GM23338 (cell line): Measurements from ENCODE around the gene ZNF723. TPM values are rescaled to one million over a fixed set of nuclear protein-coding genes. Genes with fewer than 3 reads are reported as not detected.

Experiments
- EZH2 ChIP-seq: fragments of 200-600 bp; sonication (generic); IDR thresholded peaks from one replicate; pipeline ENCODE4 v1.8.0; 2017; ENCODE audit warnings: antibody characterized with exemption, mild to moderate bottlenecking, low read depth; ENCODE audit not compliant: unreplicated experiment
- EZH2phosphoT487 ChIP-seq: fragments of 200-600 bp; sonication (generic); IDR thresholded peaks from one replicate; pipeline ENCODE4 v1.8.1; 2018; ENCODE audit warnings: antibody characterized with exemption; ENCODE audit not compliant: unreplicated experiment
- JUNB ChIP-seq: IDR thresholded peaks from one replicate; pipeline ENCODE4 v1.6.1; 2016; ENCODE audit warnings: antibody characterized with exemption; ENCODE audit not compliant: unreplicated experiment
- NANOG ChIP-seq: IDR thresholded peaks from 2 replicates; pipeline ENCODE4 v1.6.1; 2016; ENCODE audit warnings: antibody characterized with exemption, borderline replicate concordance
- POLR2AphosphoS5 ChIP-seq: IDR thresholded peaks from 2 replicates; pipeline ENCODE4 v1.6.1; 2016; ENCODE audit warnings: antibody characterized with exemption, low read depth
- REST ChIP-seq: IDR thresholded peaks from one replicate; pipeline ENCODE4 v1.6.1; 2018; ENCODE audit warnings: antibody characterized with exemption; ENCODE audit not compliant: unreplicated experiment
- STAT1 ChIP-seq: IDR thresholded peaks from one replicate; pipeline ENCODE4 v1.6.1; 2016; ENCODE audit warnings: antibody characterized with exemption; ENCODE audit not compliant: unreplicated experiment
- ZNF114 ChIP-seq: fragments of 250-450 bp; sonication (Bioruptor Pico); IDR thresholded peaks from 2 replicates; pipeline ENCODE4 v1.5.0; 2020; ENCODE audit warnings: mild to moderate bottlenecking, moderate library complexity
- ZNF331 ChIP-seq: fragments of 250-450 bp; sonication (Bioruptor Pico); IDR thresholded peaks from 2 replicates; pipeline ENCODE4 v1.5.0; 2020; ENCODE audit warnings: low read depth, mild to moderate bottlenecking, moderate library complexity
- polyA plus RNA-seq: library from polyadenylated mRNA; unstranded; fragments of >200 nt; fragmentation: Nextera tagmentation; extraction: Ambion mirVana; gene quantifications from 2 replicates; pipeline ENCODE4 v1.2.1, GENCODE V29; 2016
- total RNA-seq: library from RNA; depleted of rRNA; stranded (reverse); fragments of >200 nt; shearing (Covaris generic); gene quantifications from 2 replicates; pipeline ENCODE4 v1.2.3, GENCODE V29; 2014
- TF ChIP-seq, protein P1 (sequence below): fragments of 250-450 bp; sonication (Bioruptor Pico); IDR thresholded peaks from 2 replicates; pipeline ENCODE4 v1.5.0; 2020; ENCODE audit warnings: mild to moderate bottlenecking, moderate library complexity
- TF ChIP-seq, protein P2 (sequence below), 2 experiments: fragments of 200-600 bp in 1 of 2; sonication (generic) in 1 of 2; conservative IDR thresholded peaks; 2 replicates each; pipeline versions ENCODE4 v1.5.1 to v1.6.1; 2016 to 2017; ENCODE audit warnings: antibody characterized with exemption in 2 of 2, low read depth in 2 of 2, mild to moderate bottlenecking in 2 of 2, moderate library complexity in 1 of 2

ZNF723 gene
- total and polyA plus RNA-seq, 2 experiments from 2014 or later, result 0.29 to 0.59 TPM

DNA sequence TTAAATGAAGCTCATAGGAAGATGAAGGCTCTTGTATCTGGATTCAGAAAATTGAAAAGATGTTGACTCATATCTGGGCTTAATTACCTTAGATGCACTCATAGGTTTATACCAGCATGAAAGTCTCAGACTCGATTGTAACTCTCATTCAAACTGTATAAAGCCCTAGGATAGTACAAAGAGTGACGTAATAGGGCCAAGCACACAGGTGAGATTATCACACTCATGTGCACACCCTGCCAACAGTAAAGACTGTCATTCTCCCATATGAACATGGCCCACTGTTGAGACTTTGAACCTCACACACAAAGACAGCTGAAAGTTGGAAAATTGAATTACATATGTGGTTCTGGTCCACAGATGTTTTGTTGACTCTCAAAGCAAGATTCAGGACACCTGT, 18.0 kb upstream of the ZNF723 start (continued):
- TF ChIP-seq, protein P1, sequence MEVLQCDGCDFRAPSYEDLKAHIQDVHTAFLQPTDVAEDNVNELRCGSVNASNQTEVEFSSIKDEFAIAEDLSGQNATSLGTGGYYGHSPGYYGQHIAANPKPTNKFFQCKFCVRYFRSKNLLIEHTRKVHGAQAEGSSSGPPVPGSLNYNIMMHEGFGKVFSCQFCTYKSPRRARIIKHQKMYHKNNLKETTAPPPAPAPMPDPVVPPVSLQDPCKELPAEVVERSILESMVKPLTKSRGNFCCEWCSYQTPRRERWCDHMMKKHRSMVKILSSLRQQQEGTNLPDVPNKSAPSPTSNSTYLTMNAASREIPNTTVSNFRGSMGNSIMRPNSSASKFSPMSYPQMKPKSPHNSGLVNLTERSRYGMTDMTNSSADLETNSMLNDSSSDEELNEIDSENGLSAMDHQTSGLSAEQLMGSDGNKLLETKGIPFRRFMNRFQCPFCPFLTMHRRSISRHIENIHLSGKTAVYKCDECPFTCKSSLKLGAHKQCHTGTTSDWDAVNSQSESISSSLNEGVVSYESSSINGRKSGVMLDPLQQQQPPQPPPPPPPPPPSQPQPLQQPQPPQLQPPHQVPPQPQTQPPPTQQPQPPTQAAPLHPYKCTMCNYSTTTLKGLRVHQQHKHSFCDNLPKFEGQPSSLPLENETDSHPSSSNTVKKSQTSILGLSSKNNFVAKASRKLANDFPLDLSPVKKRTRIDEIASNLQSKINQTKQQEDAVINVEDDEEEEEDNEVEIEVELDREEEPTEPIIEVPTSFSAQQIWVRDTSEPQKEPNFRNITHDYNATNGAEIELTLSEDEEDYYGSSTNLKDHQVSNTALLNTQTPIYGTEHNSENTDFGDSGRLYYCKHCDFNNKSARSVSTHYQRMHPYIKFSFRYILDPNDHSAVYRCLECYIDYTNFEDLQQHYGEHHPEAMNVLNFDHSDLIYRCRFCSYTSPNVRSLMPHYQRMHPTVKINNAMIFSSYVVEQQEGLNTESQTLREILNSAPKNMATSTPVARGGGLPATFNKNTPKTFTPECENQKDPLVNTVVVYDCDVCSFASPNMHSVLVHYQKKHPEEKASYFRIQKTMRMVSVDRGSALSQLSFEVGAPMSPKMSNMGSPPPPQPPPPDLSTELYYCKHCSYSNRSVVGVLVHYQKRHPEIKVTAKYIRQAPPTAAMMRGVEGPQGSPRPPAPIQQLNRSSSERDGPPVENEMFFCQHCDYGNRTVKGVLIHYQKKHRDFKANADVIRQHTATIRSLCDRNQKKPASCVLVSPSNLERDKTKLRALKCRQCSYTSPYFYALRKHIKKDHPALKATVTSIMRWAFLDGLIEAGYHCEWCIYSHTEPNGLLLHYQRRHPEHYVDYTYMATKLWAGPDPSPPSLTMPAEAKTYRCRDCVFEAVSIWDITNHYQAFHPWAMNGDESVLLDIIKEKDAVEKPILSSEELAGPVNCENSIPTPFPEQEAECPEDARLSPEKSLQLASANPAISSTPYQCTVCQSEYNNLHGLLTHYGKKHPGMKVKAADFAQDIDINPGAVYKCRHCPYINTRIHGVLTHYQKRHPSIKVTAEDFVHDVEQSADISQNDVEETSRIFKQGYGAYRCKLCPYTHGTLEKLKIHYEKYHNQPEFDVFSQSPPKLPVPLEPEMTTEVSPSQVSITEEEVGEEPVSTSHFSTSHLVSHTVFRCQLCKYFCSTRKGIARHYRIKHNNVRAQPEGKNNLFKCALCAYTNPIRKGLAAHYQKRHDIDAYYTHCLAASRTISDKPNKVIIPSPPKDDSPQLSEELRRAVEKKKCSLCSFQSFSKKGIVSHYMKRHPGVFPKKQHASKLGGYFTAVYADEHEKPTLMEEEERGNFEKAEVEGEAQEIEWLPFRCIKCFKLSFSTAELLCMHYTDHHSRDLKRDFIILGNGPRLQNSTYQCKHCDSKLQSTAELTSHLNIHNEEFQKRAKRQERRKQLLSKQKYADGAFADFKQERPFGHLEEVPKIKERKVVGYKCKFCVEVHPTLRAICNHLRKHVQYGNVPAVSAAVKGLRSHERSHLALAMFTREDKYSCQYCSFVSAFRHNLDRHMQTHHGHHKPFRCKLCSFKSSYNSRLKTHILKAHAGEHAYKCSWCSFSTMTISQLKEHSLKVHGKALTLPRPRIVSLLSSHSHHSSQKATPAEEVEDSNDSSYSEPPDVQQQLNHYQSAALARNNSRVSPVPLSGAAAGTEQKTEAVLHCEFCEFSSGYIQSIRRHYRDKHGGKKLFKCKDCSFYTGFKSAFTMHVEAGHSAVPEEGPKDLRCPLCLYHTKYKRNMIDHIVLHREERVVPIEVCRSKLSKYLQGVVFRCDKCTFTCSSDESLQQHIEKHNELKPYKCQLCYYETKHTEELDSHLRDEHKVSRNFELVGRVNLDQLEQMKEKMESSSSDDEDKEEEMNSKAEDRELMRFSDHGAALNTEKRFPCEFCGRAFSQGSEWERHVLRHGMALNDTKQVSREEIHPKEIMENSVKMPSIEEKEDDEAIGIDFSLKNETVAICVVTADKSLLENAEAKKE (CRISPR knock-in tag), result no peak
- TF ChIP-seq STAT1 (no peak), EZH2 (no peak), NANOG (no peak), ZNF114 (CRISPR knock-in tag) (no peak), EZH2phosphoT487 (no peak), ZNF331 (CRISPR knock-in tag) (no peak), JUNB (no peak), REST (no peak), POLR2AphosphoS5 (no peak)
- TF ChIP-seq, protein P2, sequence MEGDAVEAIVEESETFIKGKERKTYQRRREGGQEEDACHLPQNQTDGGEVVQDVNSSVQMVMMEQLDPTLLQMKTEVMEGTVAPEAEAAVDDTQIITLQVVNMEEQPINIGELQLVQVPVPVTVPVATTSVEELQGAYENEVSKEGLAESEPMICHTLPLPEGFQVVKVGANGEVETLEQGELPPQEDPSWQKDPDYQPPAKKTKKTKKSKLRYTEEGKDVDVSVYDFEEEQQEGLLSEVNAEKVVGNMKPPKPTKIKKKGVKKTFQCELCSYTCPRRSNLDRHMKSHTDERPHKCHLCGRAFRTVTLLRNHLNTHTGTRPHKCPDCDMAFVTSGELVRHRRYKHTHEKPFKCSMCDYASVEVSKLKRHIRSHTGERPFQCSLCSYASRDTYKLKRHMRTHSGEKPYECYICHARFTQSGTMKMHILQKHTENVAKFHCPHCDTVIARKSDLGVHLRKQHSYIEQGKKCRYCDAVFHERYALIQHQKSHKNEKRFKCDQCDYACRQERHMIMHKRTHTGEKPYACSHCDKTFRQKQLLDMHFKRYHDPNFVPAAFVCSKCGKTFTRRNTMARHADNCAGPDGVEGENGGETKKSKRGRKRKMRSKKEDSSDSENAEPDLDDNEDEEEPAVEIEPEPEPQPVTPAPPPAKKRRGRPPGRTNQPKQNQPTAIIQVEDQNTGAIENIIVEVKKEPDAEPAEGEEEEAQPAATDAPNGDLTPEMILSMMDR (conservative IDR thresholded peaks at IDR 0.05; ENCODE audit: low read depth in 2 of 2), result no peak
